HG02642 (cell line): ENCODE data around the gene CST9.
"Not testable (repeated sequence)": the region's sequence is repeated elsewhere in the genome, so short reads cannot be mapped to it uniquely, and the experiment has no call there.

Experiments
- ATAC-seq: cut with Tn5 transposase; IDR thresholded peaks from one replicate; pipeline ENCODE4 v1.9.1; 2021; ENCODE audit warnings: mild to moderate bottlenecking; ENCODE audit not compliant: unreplicated experiment, poor library complexity

CST9 gene

DNA sequence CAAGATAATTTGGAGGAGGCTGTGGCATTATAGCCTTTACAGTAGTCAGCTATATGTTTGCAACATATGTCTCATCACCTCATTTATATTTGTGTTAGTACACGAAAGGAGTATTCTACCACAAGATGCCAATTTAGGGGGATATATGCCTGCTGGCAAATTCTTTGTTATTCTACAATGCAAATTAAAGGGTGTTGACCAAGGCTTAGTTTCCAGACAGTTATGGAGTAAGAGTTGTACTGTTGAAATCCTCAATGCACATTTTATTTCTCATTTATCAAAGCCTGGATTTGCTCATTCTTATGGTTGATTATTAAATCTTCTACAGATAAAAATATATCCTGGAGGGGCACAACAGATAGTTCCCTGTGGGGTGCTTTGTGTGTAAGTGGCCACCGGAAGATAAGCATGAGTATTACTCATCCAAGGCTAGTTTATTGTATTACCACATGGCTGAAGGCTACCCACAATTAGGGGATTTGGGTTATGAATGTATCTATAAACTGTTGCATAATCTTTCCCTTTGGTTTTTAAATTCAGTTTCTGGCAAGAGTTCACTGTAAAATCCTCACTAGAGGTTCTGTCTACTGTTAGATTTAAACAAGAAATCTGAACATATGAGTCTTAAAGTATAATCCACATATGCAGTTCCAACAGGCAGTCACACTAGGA, 9.0 kb downstream of the CST9 start:
- no peak for ATAC-seq

GRCh38 chr20:23595941-23596340, 9.8 kb downstream of the CST9 start:
- ATAC-seq = no peak

DNA sequence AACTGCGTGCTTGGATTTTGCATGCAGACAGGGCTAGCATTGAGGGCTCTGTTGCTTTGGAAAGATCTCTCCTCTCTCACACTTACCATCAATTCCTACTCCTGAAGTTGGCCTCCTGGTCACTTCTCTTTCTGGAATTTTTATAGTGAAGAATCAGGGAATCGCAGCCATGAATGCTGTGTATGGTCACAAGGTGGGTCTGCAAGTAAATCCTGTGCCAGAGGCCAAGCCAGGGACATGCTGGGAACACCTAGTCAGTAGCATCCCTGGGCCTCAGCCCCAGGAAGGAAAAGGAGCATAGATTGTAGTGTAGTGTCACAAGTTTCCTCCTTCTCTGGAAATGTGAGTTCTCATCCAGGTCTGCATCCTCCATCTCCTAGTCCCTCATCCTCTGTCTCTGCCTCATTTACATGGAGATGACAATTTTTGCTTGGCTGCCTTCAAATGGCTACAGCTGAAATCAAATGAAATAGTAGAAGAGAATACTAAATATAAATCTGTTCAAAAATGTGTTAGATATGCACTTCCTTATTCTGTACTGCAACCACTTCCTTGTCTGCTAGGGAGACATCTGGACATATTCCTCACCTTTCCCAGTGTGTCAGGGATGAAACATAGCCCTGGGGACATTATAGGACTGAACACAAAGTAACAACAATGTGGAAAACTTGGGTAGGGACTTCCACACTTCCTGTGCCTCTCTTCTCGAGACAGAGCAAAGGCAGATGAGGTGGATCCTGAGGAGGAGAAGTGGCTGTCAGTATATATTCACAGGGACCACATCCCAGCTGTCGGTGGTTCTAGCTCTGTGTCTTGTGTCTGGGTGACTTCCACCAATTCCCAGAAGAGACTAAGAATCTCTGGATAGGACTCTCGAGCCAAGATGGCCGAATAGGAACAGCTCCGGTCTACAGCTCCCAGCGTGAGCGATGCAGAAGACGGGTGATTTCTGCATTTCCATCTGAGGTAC, 17.0 kb downstream of the CST9 start:
- ATAC-seq = no peak

DNA sequence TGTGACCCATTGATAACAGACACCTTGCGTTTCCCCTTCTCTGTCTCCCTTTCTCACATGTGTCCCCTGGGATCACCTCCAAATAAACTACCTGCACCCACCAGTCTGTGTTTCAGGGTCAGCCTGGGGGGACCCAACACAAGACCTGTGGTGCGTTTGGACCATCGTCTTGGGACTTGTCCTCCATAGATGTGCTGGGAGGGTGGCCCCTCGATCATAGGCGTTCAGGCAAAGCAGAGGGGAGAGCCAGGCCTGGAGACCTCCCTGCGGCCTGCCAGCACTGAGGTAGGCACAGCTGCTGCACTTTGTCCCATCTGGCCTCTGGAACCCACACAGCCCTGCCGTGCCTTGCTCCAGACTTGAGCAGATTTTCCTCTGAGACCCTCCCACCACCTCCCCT, 18.1 kb downstream of the CST9 start:
- ATAC-seq = no peak

GRCh38 chr20:23586735-23587525, 18.8 kb downstream of the CST9 start:
- ATAC-seq = no peak

GRCh38 chr20:23585808-23586734, 19.6 kb downstream of the CST9 start:
- ATAC-seq = no peak

- no peak for ATAC-seq
These were observed 20.3 kb downstream of the CST9 start for GRCh38 chr20:23585449-23585807.

DNA sequence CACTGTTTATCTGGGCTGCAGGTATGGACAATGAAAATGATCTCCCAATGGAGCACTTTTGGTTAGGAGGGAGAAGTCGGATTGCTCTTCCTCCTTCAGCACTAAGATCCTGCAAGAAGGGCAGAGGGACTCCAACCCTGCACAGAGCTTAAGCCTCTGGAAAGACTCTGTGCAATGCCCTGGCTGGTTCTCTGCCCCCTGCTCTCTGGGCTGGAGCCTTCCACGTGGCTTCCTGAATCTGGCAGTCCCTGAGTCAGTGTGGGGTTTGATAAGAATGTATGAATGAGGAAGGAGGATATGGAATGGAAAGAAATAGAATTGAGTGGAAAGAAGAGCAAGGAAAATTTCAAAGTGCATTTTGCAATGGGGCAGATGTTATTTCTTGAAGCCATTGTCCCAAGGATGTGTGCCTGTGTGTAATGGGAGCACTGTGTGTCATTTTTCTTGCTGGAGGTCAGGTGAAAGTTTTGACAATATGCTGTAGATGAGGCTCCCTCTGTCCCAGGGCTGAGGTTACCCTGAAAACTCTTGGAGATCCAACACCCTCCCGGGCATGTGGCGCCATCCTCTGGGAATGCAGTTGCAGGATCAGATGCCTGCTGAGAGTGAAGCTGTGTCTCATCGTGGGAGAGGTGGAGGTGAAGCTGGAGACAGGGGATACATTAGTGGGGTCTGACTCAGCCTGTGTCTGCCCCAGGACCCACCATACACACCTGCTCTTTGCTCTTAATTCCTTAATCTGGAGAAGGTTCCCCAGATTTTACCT, 21.1 kb downstream of the CST9 start:
- no peak for ATAC-seq

- no peak for ATAC-seq
These were observed 22.2 kb downstream of the CST9 start for GRCh38 chr20:23583526-23583925.

GRCh38 chr20:23582293-23582692, 23.4 kb downstream of the CST9 start:
- no peak for ATAC-seq

DNA sequence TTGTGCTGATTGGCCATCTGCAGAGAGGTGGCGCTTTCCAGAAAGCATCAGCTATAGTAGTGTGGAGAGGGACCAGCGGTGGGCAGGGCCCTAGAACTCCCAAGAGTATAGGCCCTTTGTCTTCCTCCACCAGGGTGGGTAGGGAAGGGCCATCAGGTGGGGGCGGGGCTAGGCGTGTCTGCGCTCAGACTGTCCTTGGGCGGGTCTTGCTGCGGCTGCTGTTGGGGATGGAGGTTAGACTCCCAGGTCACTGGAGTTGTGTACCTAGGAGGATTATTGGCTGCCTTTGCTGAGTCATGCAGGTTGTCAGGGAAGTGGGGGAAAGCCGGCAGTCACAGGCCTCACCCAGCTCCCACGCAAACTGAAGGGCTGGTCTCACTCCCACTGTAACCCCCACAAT, 23.9 kb downstream of the CST9 start:
- ATAC-seq = not testable (repeated sequence)

DNA sequence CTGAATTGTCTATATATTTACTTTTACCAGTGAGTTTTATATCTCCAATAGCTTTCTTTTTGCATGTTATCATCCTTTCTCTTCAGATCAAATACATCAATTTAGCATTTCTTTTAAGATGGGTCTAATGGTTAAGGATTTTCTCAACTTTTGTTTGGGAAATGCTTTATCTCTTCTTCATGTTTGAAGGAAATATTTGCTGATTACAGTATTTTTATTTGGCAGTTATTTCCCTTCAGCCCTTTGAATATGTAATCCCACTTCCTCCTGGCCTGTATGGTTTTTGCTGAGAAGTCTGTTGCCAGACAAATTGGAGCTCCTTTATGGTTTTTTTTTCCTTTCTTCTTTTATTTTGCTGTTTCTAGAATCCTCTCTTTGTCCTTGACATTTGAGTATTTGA, 30.7 kb downstream of the CST9 start:
- ATAC-seq = no peak

DNA sequence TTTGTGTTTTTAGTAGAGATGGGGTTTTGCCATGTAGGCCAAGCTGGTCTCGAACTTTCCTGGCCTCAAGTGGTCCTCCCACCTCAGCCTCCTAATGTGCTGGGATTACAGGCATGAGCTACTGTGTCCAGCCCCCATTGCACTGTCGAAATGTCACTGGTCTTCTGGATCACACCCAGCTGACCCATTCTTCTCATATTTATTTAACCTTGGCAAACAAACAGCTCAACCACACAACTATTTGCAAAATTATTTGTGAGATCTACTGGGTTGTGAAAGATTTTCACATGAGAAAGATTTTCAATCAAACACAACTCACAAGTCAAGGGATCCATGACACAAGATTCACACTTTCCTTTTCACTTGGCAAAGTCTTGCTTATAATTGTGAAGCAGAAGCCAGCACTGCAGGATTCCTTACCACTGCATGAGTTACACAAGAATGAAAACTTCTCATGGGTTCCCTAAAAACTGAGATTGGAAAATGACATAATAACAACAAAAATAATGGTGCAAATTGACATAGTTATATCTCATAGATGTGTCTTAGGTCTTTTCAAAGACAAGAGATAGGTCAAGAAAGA, 35.4 kb downstream of the CST9 start:
- ATAC-seq = no peak

- no peak for ATAC-seq
These were observed 36.1 kb downstream of the CST9 start for GRCh38 chr20:23569570-23569969.

DNA sequence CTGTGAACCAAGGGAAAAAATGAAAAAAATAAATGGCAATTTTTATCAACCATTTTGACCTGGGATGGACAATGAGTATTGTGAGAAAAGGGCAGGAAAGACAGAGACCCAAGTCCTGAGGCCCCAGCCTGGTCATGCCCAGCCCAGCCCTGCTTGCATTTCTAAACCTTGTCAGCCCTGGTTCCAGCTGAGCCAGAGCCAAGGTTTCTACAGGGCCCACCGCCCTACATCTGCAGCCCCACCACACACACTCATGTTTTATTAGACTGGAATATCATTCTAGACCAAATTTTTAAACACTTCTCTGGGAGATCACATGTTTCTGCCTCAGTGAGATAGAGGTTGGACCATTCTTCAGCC, 36.8 kb downstream of the CST9 start:
- no peak for ATAC-seq

DNA sequence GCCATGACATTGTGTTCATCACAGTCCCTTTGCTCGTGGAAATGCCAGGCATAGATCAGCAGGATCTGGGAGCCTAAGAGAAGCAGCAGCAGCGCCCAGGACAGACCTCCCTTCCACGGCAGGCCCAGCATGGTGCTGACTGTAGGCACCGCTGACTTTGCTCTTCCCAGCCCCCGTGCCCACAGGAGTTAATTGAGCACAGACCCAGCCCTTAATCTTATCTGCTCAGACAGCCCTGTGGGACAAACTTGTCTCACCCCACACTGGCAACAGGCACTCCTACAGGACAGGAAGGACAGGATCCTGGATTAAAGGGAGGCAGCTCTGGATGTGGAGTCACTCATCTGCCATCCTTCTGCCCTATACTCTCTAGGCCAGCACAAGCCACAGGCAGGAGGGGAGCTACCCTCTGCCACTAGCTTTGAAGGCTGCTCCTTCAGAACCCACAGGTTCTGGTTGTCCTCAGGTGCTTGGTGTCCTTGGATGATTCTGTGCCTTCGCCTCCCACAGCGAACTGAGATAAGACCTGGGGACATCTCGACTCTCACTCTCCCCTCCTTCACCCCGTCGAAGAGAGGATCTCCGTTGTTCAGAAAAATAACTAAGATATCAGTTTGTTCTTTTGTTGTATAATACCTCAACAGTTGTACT, 37.3 kb downstream of the CST9 start, which contains the start of gene CST9L:
TSS of gene CST9L (minus strand) at position 165 of the 651 bp plus-strand sequence. CDS start at position 131, 34 bp downstream.
- no peak for ATAC-seq

DNA sequence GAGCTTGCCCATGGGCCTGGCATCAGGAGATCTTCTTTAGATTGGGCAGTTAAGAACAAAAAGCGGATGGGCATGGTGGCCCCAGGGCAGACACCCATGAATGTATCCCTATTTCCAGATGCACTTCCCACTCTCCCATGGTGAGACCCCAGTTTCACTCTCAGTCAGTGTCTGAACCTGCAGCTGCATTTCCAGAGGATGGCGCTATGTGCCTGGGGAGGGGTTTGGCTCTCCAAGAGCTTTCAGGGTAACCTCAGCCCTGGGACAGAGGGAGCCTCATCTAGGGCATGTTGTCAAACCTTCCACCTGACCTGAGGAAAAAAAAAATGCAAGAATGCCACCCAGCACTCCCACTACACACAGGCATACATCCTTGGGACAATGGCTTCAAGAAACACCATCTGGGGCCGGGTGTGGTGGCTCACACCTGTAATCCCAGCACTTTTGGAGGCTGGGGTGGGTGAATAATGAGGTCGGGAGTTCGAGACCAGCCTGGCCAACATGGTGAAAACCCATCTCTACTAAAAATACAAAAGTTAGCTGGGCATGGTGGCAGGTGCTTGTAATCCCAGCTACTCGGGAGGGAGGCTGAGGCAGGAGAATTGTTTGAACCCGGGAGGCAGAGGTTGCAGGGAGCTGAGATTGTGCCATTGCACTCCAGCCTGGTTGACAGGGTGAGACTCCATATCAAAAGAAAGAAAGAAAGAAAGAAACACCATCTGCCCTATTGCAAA, 39.4 kb downstream of the CST9 start:
- no peak for ATAC-seq
